ENCODE measurements around the gene CDAN1.

The CDAN1 gene

DNA sequence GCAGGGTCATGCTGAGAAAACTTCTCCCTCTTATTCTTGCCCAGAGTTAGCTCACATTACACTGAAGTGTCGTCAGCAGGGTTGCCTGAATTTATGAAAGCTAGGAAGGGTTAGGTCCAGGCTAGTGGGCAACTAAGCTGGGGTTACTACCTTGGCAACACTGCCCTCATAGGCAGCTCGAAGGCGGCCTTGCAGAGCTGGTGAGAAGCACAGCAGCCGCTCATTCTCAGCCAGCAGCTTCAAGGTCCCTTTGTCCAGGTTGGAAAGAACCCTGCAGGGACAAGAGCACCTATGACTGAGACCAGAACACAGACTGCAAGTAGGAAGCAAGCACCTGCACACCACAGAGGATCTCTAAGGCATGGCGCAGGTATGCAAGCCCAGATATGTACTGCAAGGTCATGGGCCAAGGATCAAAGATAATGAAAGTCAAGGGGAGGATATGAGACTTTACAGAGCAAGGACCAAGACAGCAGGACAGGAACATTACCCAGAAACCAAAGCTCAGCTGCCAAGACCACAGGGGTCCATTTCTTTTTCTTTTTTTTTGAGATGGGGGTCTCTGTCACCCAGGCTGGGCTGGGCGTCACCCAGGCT, 2.8 kb downstream of the CDAN1 start:
- no peak for DNase-seq

GRCh38 chr15:42733027-42733426, 3.9 kb downstream of the CDAN1 start:
- DNase-seq = no peak

DNA sequence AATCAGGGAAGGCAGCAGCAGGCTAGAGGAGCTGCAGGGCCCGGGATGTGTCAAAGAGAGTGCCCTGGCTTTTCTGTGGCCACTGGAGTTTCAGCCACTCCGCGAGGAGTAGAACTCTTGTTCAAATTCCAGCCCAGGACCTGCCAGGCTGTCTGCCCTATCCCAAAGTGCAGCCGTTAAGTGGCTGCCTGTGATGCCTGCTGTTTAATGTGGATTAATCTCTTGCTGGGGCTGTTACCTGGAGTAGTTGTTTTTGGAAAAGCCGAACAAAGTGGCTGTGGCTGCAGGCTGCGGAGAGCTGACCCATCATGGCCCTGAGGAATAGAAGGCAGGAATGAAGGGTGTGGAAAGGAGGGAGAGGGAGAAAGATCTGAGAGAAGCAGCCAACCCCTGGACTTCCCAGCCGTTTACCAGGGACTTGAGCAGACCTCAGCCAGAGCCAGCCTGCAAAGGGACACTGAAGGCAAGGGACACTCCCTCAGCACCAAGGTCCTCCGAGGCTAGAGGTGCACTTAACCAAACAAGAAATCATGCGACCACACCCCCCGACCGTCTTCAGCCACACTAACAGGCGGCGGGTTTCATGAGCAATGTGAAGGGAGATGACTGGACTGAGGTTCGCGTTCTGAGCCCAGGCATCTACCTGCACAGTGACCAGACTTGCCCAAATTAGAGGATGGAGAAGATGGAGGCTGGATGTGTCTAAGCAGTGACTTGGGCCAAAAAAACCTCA, 4.7 kb downstream of the CDAN1 start:
- DNase-seq = no peak

DNA sequence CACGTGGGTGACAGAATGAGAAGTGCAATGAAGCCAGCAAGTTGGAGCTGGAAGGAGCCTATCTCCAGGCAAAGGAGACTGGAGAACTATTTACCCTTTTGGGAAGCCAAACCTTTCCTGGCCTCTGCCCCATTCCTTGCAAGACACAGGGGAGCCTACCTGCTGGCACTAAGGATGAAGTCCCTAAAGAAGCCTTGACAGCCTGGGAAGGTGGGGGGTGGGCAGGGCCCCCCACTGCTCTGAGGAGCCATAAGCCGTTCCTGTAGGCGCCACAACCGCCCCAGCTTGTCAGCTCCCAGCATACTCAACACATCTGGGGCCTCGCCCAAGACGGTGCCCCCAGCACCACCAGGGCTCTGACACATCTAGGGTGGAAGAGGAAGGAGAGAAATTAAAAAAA, 5.5 kb downstream of the CDAN1 start:
- no peak for DNase-seq

GRCh38 chr15:42730536-42730935, 6.4 kb downstream of the CDAN1 start:
- DNase-seq = no peak

DNA sequence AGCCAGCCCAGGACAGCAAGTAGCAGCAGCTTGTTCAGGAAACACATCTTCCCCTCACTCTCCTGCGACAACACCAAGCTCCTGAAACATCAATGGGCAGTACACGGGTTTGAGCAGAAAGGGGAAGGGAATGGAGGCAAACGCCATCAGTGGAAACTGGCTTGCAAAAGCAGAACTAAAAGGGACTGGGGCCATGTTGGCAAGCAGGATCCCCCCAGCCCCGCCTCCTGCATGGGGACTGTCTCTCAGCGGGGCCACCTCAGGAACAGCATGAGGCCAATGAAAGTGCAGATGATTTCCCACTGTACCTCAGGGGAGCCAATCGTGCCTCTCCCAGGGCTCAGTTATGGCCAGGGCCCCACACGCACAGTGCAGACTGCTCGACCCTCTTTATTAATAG, 6.8 kb downstream of the CDAN1 start:
- DNase-seq = no peak

- no peak for DNase-seq
Measured at GRCh38 chr15:42729409-42729808, 7.5 kb downstream of the CDAN1 start.

DNA sequence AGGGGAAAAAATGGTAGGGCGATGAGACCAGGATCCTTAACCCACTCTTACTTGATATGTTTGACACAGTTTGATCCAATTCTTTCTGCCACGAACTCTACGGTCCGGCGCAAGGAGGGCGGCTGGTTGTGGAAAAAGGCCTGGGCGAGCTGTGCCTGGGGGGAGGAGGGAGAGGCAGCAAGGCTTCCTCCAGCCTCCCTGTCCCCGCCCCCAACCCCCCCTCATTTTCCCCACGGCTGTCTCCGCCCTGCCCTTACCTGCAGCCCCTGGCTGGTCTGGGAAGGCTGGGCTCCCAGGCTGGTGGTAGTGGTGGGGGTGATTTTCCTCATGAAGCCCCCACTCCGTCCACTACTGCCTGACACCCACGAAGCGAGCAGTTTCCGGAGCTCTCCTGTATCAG, 8.0 kb downstream of the CDAN1 start:
- DNase-seq = no peak

DNA sequence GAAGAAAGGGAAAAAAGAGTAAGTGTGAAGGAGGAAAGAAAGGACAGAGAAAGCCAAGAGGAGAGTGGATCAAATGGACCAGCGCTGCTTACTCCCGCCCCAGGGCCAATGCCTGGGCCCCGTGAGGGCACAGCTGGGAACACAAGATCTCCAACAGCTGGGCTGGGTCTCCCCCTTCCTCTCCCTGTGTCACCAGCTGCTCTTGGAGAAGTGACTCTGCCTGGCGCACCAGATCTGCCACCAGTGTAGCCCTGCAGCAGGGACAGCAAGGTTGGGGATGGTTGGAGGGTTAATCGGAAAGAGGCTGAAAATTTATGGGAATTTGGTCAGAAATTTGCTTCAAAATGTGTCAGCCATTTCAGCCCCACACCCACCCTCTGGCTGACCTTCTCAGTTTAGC, 8.4 kb downstream of the CDAN1 start:
- no peak for DNase-seq

- DNase-seq = no peak
Measured at GRCh38 chr15:42727750-42728381, 9.1 kb downstream of the CDAN1 start.

GRCh38 chr15:42726114-42726513, 10.8 kb downstream of the CDAN1 start:
- no peak for DNase-seq

DNA sequence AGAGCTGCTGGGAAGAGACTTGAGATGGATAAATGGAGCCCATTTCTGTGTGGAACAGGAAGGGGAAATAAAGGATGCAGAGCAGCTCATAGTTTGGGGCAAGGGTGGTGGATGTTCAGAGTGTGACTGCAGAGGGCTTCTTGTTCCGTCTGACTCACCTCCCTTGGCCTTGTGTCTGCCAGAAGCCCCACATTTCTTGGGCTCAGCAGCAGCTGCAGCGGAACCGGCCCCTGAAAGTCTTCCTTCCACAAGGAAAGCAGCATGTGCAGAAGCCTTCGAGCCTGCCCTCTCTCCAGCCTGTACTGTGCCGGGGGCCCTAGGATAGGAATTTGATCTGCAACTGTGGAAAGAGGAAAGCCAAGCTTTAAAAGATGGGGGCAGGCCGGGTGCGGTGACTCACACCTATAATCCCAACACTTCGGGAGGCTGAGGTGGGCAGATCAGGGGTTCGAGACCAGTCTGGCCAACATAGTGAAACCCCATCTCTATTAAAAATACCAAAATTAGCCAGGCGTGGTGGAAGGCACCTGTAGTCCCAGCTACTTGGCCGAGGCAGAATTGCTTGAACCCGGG, 11.5 kb downstream of the CDAN1 start:
- DNase-seq = no peak

GRCh38 chr15:42724276-42724675, 12.7 kb downstream of the CDAN1 start:
- DNase-seq = no peak

DNA sequence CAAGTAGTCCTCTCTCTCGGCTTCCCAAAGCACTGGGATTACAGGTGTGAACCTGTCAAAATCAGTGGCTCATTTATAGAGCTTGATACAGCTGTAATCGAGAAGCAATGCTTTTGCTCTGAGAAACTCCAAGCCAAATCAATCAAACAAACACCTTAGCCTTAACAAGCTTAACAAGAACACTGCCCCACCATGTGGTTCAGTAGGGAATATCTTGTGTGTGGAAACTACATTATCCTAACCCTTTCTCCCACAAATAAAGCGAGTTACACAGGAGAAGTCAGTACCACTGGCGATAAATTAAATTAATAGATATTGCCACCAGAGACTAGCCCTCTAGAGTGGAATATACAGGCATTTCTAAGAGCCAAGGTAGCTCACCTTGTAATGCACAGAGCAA, 13.9 kb downstream of the CDAN1 start:
- DNase-seq = no peak

DNA sequence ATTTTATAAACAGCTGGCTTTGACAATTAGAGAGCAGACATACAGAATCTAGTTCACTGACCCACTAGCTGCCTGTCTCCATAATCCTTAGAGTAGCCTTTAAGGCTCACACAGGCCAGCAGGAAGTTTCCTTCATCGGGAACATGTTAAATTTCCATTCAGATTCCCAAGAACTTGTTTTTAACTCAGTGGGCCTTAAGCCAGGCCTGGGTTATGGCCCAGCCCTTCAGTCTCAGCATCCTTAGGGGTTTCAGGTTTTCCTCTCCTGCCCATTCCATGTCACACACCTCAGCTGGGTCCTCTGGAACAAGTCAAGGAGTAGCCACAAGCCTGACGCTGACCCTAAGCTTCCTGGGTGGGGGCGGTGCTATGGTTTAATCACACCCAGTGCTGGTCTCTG, 15.0 kb downstream of the CDAN1 start:
- no peak for DNase-seq

- no peak for DNase-seq
Measured at GRCh38 chr15:42721016-42721415, 15.9 kb downstream of the CDAN1 start.

- no peak for DNase-seq
Measured at GRCh38 chr15:42720071-42720470, 16.9 kb downstream of the CDAN1 start.

DNA sequence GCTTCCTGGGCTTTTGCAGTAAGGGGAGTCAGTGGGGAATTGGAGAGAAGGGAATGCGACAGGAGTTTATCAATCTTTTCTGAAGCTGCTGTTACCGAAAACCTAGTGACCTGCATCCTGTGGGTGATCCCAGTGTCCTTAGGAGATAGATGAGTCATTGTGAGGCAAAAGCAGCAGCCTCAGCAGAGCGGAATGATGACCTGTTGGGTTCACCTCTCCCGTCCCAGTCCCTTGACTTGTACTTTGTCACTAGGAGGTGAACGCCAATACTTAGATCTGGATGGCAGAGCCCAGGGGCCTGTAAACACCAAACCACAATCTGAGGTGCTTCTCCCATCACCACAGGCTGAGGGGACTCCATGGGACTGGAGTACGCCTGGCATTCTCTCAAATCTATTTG, 17.9 kb downstream of the CDAN1 start:
- DNase-seq = no peak

DNA sequence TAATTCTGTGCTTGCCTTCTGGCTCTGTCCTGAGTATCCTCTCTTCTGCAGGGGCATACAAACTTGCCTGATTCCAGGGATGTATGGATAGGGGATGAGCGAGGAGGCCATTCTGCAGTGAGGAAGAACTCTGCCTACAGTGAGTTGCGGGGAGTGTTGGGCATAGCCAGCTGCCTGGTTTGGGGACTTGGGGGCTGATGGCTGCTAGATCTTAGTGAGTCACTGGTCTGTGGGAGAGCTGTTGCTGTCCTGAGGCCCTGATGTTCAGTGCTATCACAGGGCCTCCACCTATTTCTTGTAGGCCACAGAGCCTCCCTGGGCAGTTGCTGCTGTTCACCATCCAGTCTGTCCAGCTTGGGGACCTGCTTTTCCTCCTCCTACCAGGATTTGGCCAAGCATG, 20.3 kb downstream of the CDAN1 start:
- DNase-seq = no peak

GRCh38 chr15:42716125-42716524, 20.8 kb downstream of the CDAN1 start:
- DNase-seq = no peak

- no peak for DNase-seq
Measured at GRCh38 chr15:42712584-42712983, 24.3 kb downstream of the CDAN1 start.

DNA sequence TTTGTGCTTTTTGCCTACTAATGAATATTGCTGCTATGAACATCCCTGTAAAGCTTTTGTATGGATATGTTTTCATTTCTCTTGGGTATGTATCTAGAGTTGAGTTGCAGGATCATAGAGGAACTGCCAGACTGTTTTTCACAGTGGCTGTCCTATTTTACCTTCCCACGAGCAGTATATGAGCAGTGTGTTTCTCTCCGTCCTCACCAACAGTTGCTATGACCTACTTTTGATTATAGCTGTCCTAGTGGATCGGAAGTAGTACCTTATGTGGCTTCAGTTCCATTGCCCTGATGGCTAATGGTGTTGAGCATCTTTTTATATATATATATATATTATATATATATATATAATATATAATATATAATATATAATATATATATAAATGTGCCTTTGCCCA, 25.2 kb downstream of the CDAN1 start:
- DNase-seq = no peak

- no peak for DNase-seq
Measured at GRCh38 chr15:42710662-42711061, 26.3 kb downstream of the CDAN1 start.

- DNase-seq = no peak
Measured at GRCh38 chr15:42707873-42708544, 28.9 kb downstream of the CDAN1 start.

All from activated CD8-positive, alpha-beta memory T cell treated with anti-CD3 and anti-CD28 coated beads, Interleukin-2, amount 50 U/mL, for 48 hours (primary cell).